Measurements from ENCODE around the gene PIK3CB.

DNA sequence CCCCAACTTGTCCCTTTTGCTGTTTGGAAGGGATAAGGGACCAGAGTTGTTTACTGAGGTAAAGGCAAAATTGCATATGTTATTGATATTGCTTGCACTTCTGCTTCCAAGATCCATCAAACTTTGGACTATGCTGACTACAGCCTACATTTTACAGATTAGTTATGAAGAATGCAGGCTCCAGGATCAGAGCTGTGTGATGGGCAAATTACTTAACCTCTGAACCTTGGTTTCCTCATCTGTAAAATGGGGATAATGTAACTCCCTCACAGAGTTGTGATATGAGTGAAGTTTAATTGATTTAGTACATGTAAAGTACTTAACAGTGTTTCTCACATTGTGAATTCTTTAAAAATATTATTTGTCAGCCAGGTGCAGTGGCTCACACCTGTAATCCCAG lies 210.2 kb downstream of the PIK3CB start:
- TF ChIP-seq, protein P1, sequence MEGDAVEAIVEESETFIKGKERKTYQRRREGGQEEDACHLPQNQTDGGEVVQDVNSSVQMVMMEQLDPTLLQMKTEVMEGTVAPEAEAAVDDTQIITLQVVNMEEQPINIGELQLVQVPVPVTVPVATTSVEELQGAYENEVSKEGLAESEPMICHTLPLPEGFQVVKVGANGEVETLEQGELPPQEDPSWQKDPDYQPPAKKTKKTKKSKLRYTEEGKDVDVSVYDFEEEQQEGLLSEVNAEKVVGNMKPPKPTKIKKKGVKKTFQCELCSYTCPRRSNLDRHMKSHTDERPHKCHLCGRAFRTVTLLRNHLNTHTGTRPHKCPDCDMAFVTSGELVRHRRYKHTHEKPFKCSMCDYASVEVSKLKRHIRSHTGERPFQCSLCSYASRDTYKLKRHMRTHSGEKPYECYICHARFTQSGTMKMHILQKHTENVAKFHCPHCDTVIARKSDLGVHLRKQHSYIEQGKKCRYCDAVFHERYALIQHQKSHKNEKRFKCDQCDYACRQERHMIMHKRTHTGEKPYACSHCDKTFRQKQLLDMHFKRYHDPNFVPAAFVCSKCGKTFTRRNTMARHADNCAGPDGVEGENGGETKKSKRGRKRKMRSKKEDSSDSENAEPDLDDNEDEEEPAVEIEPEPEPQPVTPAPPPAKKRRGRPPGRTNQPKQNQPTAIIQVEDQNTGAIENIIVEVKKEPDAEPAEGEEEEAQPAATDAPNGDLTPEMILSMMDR (conservative IDR thresholded peaks at IDR 0.05; ENCODE audit: low read depth, low read length): no peak
- TF ChIP-seq EZH2phosphoT487 (IDR thresholded peaks at IDR 0.05; ENCODE audit: borderline replicate concordance, low read length): no peak
- no peak for TF ChIP-seq EZH2 (IDR thresholded peaks at IDR 0.05; ENCODE audit: low read length, unreplicated experiment)

Measured in PC-3 (cell line).